NOMO-1 (cell line): ENCODE results near the gene FCF1.

Source experiments
- DNase-seq, 2 experiments: peaks; one replicate each; lab custom pipeline; 2025; ENCODE audit not compliant: unreplicated experiment in 2 of 2; lab: John Stamatoyannopoulos, UW

FCF1 gene, protein sequence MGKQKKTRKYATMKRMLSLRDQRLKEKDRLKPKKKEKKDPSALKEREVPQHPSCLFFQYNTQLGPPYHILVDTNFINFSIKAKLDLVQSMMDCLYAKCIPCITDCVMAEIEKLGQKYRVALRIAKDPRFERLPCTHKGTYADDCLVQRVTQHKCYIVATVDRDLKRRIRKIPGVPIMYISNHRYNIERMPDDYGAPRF

GRCh38 chr14:74712499-74713394 is at the start of gene FCF1, which contains the start of gene AREL1:
Gene FCF1, plus strand, starts transcription at chr14:74713144. Its CDS starts 54 bp downstream, at chr14:74713198.
Gene AREL1, minus strand, starts transcription at chr14:74713080. Its CDS starts 27,465 bp downstream, at chr14:74685615.
- no peak for DNase-seq

GRCh38 chr14:74663884-74664283 is 49.1 kb upstream of the FCF1 start:
- DNase-seq, result no peak

DNA sequence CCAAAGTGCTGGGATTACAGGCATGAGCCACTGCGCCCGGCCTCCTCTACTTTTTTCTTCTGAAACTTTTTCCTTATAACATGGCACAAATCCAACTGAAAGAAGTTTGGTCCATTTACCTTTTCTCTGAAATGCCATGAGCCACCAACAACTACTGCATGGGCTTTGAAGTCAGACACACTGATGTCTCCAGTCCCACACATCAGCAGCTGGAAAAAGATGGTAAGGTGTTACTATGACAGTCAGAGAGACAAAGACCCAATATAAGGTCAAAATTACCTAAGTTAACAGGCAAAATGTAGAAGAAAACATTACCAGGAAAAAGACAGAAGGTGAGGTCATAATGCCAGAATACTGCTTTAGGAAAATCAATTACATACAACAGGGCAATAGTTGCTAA is 48.2 kb upstream of the FCF1 start:
- no peak for DNase-seq

DNA sequence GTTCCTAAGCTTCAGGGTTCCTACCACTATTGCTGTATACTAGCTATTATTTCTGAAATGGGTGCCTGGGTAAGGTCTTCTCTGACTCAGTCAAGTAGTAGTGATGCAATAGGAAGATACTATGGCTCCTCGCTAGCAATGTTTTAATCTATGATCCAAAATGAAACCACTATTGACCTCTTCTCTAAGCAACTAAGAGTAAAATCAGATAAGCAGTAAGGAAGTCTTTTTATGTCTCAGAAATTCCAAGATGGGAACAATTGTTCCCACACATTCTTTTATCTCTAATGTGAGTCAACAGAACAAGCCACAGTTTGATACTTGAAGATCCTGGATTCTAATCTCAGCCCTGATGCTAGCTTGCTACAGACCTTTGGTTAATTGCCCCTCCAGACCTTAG is 45.2 kb upstream of the FCF1 start:
- no peak for DNase-seq

GRCh38 chr14:74669256-74669655 is 43.7 kb upstream of the FCF1 start:
- DNase-seq, result no peak

GRCh38 chr14:74669846-74670245 is 43.1 kb upstream of the FCF1 start:
- no peak for DNase-seq

DNA sequence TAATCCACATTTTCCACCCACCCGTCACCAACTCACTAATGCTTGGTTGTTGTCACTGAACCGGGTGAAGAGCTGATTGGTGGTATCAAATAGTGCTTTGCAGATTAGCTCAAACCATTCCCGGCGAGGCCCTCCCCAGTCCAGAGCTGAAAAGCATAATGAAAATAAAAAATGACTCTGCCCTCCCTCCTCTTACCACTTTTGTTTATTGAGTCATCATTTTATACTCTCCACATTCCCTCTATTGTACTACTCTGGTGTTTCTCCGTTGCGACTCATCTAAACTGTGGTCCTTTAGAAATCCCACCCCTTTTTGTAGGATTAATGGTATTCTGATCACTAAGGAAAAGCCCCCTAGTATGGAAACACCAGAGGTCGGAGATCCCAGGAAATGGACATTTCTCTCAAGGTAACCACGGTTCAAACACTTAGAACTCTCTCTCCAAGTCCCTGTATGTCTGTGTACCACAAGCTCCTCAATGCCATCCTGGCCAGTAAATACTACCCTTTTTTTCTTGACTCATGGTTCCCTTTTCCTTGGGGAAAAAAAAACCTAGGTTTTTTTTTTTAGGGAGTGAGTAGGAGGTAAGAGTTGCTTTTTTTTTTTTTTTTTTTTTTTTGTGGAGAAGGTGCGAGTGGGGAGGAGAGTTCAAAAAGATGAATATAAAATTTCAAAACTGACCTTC is 42.1 kb upstream of the FCF1 start:
- DNase-seq, result no peak

- no peak for DNase-seq
These were observed 41.2 kb upstream of the FCF1 start for GRCh38 chr14:74671789-74672188.

DNA sequence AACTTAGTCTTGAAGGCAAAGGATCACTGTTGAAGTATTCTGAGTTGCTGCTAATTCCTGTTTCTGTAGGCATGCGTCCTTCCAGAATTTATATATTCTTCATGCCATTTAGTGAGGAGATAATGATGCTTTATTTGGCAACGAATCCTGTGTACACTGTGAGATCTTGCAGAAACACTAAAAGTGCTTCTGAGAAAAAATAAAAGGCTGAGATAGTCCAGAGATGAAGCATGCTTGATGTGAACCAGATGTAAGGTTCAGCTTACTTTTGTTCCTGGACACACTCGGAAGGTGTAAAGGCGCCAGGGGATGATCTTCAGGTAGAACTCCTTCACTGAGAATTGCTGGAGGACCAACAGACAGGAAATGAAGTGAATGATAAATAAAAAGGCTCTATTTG is 39.2 kb upstream of the FCF1 start:
- no peak for DNase-seq

DNA sequence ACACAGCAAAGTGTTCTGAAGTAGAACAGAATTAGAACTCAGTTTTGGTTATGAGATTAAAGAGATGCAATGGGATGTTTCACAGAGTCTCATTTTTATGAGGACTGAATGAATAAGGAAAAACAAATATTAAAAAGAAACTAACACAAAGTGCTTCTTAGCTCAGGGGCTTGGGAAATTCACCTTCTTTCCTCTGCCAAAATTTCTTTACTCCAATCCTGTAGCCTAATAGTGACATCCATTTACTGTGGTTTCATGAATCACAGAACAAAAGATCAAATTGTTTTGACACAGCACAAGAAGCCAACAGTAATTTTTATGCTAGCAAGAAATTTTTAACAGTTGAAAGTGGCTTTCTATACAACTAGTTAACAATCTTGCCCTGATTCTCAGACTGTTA is 37.7 kb upstream of the FCF1 start:
- DNase-seq, result no peak

DNA sequence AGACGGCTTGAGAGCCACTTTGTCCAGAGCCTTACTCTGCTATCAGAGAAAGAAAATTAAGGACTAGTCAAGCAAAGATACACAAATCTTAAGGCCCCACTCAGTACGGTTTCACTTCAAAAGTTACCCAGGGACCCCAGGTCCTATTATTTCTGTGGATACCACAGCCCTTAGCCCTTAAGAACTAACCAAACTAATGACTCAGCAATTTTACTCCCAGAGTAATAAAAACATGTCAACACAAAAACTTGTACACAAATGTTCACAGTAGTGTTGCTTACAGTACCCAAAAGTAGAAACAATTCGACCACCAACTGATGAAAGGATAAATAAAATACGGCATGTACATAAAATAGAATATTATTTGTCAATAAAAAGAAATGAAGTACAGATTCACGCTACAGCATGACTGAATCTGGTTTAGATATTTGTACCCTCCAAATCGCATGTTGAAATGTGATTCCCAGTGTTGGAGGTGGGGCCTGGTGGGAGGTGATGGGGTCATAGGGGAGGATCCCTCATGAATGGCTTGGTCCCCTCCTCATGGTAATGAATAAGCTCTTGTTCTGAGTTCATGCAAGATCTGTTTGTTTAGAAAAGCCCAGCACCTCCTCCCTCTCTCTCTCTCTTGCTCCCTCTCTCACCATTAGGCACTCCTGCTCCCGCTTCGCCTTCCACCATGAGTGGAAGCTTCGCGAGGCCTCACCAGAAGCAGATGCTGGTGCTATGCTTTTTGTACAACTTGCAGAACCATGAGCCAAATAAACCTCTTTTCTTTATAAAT is 30.6 kb upstream of the FCF1 start:
- DNase-seq, result no peak

GRCh38 chr14:74683406-74683805 is 29.5 kb upstream of the FCF1 start:
- DNase-seq, result no peak

- peak; percentile 52 to 92 for DNase-seq
These were observed 28.5 kb upstream of the FCF1 start for GRCh38 chr14:74684434-74684833.

DNA sequence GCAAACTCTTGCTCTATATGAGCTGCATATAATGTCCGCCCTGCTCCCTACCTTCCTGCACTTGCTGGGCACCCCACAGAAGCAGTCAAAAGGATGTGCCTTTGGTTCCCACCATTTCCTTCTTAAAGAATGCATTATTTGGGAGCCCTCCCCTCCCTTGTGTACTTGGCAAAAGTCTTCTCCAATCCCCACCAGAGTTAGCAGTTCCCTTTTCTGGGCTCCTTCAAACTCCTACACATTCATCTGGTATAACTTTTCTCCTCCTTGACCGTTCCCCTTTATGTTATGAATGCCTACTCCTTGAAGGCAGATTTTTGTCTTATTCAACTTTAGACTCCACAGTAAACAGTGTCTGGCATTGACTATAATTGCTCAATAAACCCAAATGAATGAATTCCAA is 27.9 kb upstream of the FCF1 start:
- DNase-seq, result peak; percentile 37 to 51

DNA sequence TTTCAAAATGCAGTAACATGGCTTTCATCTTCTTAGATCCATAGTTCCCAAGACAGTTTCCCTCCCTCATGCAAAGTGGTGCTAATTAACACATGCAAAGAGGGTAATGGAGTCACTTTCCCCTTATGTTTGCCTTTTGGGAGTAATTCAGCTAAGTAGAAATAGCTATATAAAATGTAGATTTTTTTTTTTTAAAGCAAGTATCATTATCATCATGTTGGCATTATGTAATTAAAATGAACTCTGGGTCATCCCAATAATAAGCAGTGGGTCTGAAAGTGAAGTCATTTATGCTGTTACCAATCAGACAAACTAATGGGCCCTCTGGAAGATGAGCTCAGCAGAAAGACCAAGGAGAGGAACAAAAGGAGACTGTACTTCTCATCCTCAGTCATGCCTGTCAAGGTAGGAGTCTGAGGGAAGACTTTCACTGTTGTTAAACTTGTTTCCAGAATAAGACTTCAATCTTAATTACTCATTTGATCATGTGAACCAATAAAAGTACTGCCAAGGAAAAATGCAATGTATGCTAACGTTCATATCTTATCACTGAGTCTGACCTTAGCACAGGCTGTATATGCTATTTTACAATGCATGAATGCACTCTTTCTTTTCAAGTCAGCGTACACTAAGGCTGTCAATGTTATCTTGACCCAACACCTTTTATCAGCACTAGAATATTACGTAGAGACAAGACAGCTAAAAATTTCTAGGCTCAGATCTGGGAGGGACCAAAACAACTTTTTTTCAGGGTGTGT is 26.8 kb upstream of the FCF1 start:
- no peak for DNase-seq

GRCh38 chr14:74691456-74691855 is 21.5 kb upstream of the FCF1 start:
- no peak for DNase-seq

DNA sequence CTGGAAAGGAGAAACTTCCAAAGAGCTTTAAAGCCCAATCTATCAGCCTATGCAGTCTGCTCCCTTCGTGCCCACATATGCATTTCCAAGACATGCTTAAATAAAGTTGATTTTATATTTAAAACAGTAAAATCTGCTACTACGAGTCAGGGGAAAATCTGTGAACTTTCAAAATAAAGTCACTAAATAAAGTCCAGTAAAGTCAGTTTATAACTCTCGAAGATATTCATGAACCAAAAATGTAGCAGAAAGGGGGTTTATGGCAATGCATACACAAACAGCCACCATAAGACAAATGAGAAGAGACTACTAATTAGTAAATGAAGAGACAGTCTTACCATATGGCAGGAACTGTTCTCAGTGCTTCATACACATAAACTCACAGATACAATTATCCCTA is 19.8 kb upstream of the FCF1 start:
- no peak for DNase-seq

DNA sequence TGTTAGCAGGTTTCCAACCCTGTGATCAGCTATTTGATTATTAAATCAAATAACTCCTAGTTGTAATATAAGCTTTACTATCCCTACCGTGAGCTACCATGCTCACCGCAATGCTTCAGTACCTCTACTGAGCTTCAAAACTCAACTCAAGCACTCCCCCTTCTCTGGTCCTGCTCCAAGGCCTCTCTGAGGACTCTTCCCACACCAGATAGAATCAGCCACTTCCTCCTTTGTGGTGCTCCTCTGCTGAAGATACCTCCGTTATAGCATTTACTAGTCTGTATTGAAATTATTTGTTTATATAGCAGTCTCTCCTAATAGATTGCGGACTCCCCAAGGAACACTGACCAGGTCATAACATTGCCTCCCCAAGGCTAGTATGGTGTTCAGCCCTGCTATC is 17.5 kb upstream of the FCF1 start:
- DNase-seq, result no peak

- DNase-seq, result no peak
These were observed 15.9 kb upstream of the FCF1 start for GRCh38 chr14:74697011-74697410.

DNA sequence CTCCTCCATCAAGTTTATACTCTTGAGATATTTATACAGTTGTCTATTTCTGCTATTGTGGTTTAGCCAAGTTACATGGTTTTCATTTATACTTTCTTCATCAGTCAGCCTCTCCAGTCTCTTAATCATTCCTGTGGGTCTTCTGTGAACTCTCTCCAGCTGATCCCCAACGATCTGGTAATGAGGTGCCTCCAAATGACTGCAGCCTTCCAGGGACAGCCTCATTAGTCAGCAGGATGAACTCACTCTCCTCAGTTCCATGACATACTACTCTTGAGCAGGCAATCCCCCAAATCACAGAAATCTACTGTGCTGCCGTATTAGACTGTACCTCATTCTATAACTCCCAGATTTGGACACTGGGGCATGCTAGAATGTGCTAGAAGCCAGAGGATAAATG is 15.4 kb upstream of the FCF1 start:
- no peak for DNase-seq
